ENCODE measurements around the gene FKRP. TPM values are rescaled to one million over a fixed set of nuclear protein-coding genes. Genes with fewer than 3 reads are reported as not detected.
"Not testable (repeated sequence)": the region's sequence is repeated elsewhere in the genome, so short reads cannot be mapped to it uniquely, and the experiment has no call there.

The FKRP gene
- total RNA-seq, 2 experiments from 2014 or later = 16.3 to 17.7 TPM

GRCh38 chr19:46776927-46777911 is 31.4 kb downstream of the FKRP start:
- Mint-ChIP-seq H3K27me3 (no peaks in the 10 kb centered on the region), H3K9me3 (ENCODE audit: low read depth) (no peaks in the 10 kb centered on the region), H3K27ac (peak overlapping the region; percentile 18), H3K4me3 (no peak overlapping the region), H3K36me3 (peaks cover 56% of the 10 kb centered on the region), H3K4me1 (peaks cover 42% of the 10 kb centered on the region)
- CTCF ChIA-PET = interaction anchor here (1.7 to 2.6 kb wide), 2 partner anchors 10 to 63 kb away, joined by 5 to 13 read pairs; no protein-coding TSS in a partner anchor
- DNase-seq (no peak), ATAC-seq (no peak)

- ATAC-seq; H3K27me3 Mint-ChIP-seq; H3K9me3 Mint-ChIP-seq (ENCODE audit: low read depth); H3K4me3 Mint-ChIP-seq; DNase-seq: not testable (repeated sequence)
- peaks cover 51% of the 10 kb centered on the region for H3K4me1 Mint-ChIP-seq
- peak overlapping the region; percentile 54 for H3K27ac Mint-ChIP-seq
- CTCF ChIA-PET = interaction anchor here (1.1 to 2.6 kb wide), 2 partner anchors 11 to 24 kb away, joined by 3 to 13 read pairs; no protein-coding TSS in a partner anchor
- peaks cover 65% of the 10 kb centered on the region for H3K36me3 Mint-ChIP-seq
Measured at GRCh38 chr19:46777956-46778645, 32.2 kb downstream of the FKRP start.

- Mint-ChIP-seq H3K9me3 (ENCODE audit: low read depth) (no peaks in the 10 kb centered on the region), H3K27ac (peak overlapping the region; percentile 71), H3K4me3 (peak overlapping the region; percentile 90), H3K4me1 (peaks cover 55% of the 10 kb centered on the region), H3K36me3 (peaks cover 77% of the 10 kb centered on the region), H3K27me3 (no peaks in the 10 kb centered on the region)
- no peak for ATAC-seq
- DNase-seq = no peak
- CTCF ChIA-PET = interaction anchor here (2.6 to 7.3 kb wide), 4 partner anchors 14 to 58 kb away, joined by 14 to 58 read pairs (median 22); no protein-coding TSS in a partner anchor
Measured at GRCh38 chr19:46782355-46783019, 36.6 kb downstream of the FKRP start.

- Mint-ChIP-seq H3K4me1 (peaks cover 50% of the 10 kb centered on the region), H3K36me3 (peaks cover 66% of the 10 kb centered on the region)
- ATAC-seq = no peak
Measured at GRCh38 chr19:46783670-46784069, 37.8 kb downstream of the FKRP start.

GRCh38 chr19:46784262-46785053 is 38.6 kb downstream of the FKRP start:
- ATAC-seq (peak; percentile 40), DNase-seq (peak; percentile 92)
- H3K4me3 Mint-ChIP-seq = peak overlapping the region; percentile 90
- CTCF ChIA-PET = interaction anchor here (0.5 to 7.3 kb wide), 20 partner anchors 16 to 322 kb away, joined by 3 to 77 read pairs (median 4); no protein-coding TSS in a partner anchor
- H3K27ac Mint-ChIP-seq = peak overlapping the region; percentile 97
- no peaks in the 10 kb centered on the region for H3K9me3 Mint-ChIP-seq (ENCODE audit: low read depth)
- H3K36me3 Mint-ChIP-seq = peaks cover 61% of the 10 kb centered on the region
- H3K4me1 Mint-ChIP-seq = peaks cover 51% of the 10 kb centered on the region
- no peaks in the 10 kb centered on the region for H3K27me3 Mint-ChIP-seq

More at GRCh38 chr19:46783670-46784069, 37.8 kb downstream of the FKRP start:
- H3K27ac Mint-ChIP-seq = peak overlapping the region; percentile 97
- H3K27me3 Mint-ChIP-seq = no peaks in the 10 kb centered on the region
- peak overlapping the region; percentile 90 for H3K4me3 Mint-ChIP-seq
- H3K9me3 Mint-ChIP-seq (ENCODE audit: low read depth) = no peaks in the 10 kb centered on the region
- no peak for DNase-seq
- CTCF ChIA-PET = interaction anchor here (0.7 to 7.3 kb wide), 11 partner anchors 15 to 202 kb away, joined by 3 to 77 read pairs (median 11); no protein-coding TSS in a partner anchor

GRCh38 chr19:46785054-46785979 is 39.5 kb downstream of the FKRP start:
- Mint-ChIP-seq H3K27me3 (no peaks in the 10 kb centered on the region), H3K36me3 (peaks cover 56% of the 10 kb centered on the region), H3K4me3 (peak overlapping the region; percentile 90), H3K4me1 (peaks cover 50% of the 10 kb centered on the region), H3K9me3 (ENCODE audit: low read depth) (no peaks in the 10 kb centered on the region), H3K27ac (peak overlapping the region; percentile 97)
- CTCF ChIA-PET = interaction anchor here (0.8 to 7.3 kb wide), 19 partner anchors 13 to 321 kb away, joined by 3 to 77 read pairs (median 4); no protein-coding TSS in a partner anchor
- no peak for DNase-seq
- ATAC-seq = no peak

- H3K27ac Mint-ChIP-seq = peak overlapping the region; percentile 97
- peaks cover 49% of the 10 kb centered on the region for H3K4me1 Mint-ChIP-seq
- no peaks in the 10 kb centered on the region for H3K9me3 Mint-ChIP-seq (ENCODE audit: low read depth)
- H3K36me3 Mint-ChIP-seq = peaks cover 55% of the 10 kb centered on the region
- DNase-seq (no peak), ATAC-seq (no peak)
- CTCF ChIA-PET = interaction anchor here (1.0 to 7.3 kb wide), 11 partner anchors 14 to 205 kb away, joined by 3 to 77 read pairs (median 4); no protein-coding TSS in a partner anchor
- peak overlapping the region; percentile 90 for H3K4me3 Mint-ChIP-seq
- H3K27me3 Mint-ChIP-seq = no peaks in the 10 kb centered on the region
Measured at GRCh38 chr19:46785980-46786235, 40.1 kb downstream of the FKRP start.

GRCh38 chr19:46786236-46787039 is 40.6 kb downstream of the FKRP start:
- H3K4me1 Mint-ChIP-seq = peaks cover 50% of the 10 kb centered on the region
- CTCF ChIA-PET = interaction anchor here (0.8 to 7.3 kb wide), 10 partner anchors 14 to 124 kb away, joined by 3 to 77 read pairs (median 8); no protein-coding TSS in a partner anchor

GRCh38 chr19:46787040-46787330 is 41.1 kb downstream of the FKRP start:
- H3K4me3 Mint-ChIP-seq = peak overlapping the region; percentile 90
- H3K36me3 Mint-ChIP-seq = peaks cover 47% of the 10 kb centered on the region
- DNase-seq (peak; percentile 49), ATAC-seq (no peak)
- H3K27ac Mint-ChIP-seq = peak overlapping the region; percentile 97
- CTCF ChIA-PET = interaction anchor here (0.8 to 7.2 kb wide), 5 partner anchors 15 to 36 kb away, joined by 3 to 77 read pairs (median 8); no protein-coding TSS in a partner anchor
- H3K27me3 Mint-ChIP-seq = no peaks in the 10 kb centered on the region
- H3K4me1 Mint-ChIP-seq = peaks cover 50% of the 10 kb centered on the region
- H3K9me3 Mint-ChIP-seq (ENCODE audit: low read depth) = no peaks in the 10 kb centered on the region

More at GRCh38 chr19:46786236-46787039, 40.6 kb downstream of the FKRP start:
- H3K9me3 Mint-ChIP-seq (ENCODE audit: low read depth) = no peaks in the 10 kb centered on the region
- H3K36me3 Mint-ChIP-seq = peaks cover 52% of the 10 kb centered on the region
- peak; percentile 94 for DNase-seq
- ATAC-seq = peak; percentile 59
- H3K4me3 Mint-ChIP-seq = peak overlapping the region; percentile 90
- H3K27ac Mint-ChIP-seq = peak overlapping the region; percentile 97
- H3K27me3 Mint-ChIP-seq = no peaks in the 10 kb centered on the region

GRCh38 chr19:46787331-46788261 is 41.7 kb downstream of the FKRP start:
- Mint-ChIP-seq H3K9me3 (ENCODE audit: low read depth) (no peaks in the 10 kb centered on the region), H3K27me3 (no peaks in the 10 kb centered on the region), H3K27ac (peak overlapping the region; percentile 97), H3K36me3 (peaks cover 41% of the 10 kb centered on the region), H3K4me1 (peaks cover 51% of the 10 kb centered on the region), H3K4me3 (peak overlapping the region; percentile 90)
- CTCF ChIA-PET = interaction anchor here (0.8 to 7.2 kb wide), 11 partner anchors 11 to 58 kb away, joined by 3 to 77 read pairs (median 6); no protein-coding TSS in a partner anchor
- DNase-seq (peak; percentile 67), ATAC-seq (peak; percentile 1)

All from activated CD8-positive, alpha-beta memory T cell treated with anti-CD3 and anti-CD28 coated beads, Interleukin-2, amount 10 ng/mL, durations not matched to agents 7 days and 5 days (primary cell).